GM12878 (cell line): ENCODE results near the gene ZNF785. TPM values are rescaled to one million over a fixed set of nuclear protein-coding genes. Genes with fewer than 3 reads are reported as not detected.

Experiments
- ATAC-seq: fragments of 200-7000 bp; cut with Tn5 transposase; 3 replicates; pipeline ENCODE4 v1.9.1; 2020; ENCODE audit warnings: mild to moderate bottlenecking, moderate library complexity
- BruUV-seq: library from RNA; stranded (reverse); fragments of 400-500 nt; replicated peaks from 2 replicates; lab custom pipeline; 2021; lab: Mats Ljungman, UMichigan
- CTCF ChIA-PET: fragments of 300-600 bp; sonication (Branson Sonifier 250); formaldehyde crosslinking; extraction: SDS; loops from one replicate; lab custom pipeline; 2021; ENCODE audit warnings: inconsistent platforms; lab: Yijun Ruan, JAX
- POLR2A ChIA-PET: fragments of 350-600 bp; formaldehyde crosslinking; extraction: SDS; loops from one replicate; lab custom pipeline; 2021; ENCODE audit warnings: inconsistent platforms; lab: Charles Lee
- RAD21 ChIA-PET: fragments of 300-600 bp; sonication (Branson Sonifier 250); formaldehyde crosslinking; loops from one replicate; lab custom pipeline; 2023; ENCODE audit warnings: antibody characterized with exemption; ENCODE audit not compliant: unreplicated experiment; lab: Charles Lee
- SMC1A ChIA-PET: fragments of 300-600 bp; sonication (Branson Sonifier 250); formaldehyde crosslinking; loops from one replicate; lab custom pipeline; 2023; ENCODE audit not compliant: unreplicated experiment, uncharacterized antibody; lab: Charles Lee
- DNase-seq: peaks from one replicate; pipeline ENCODE4 v3.0.0-alpha.2; 2011; ENCODE audit warnings: low read depth, low spot score
- FAIRE-seq: peaks from 3 replicates; lab custom pipeline; 2011; peaks lifted over from hg19 to GRCh38; lab: Jason Lieb, UNC
- H2AFZ ChIP-seq: 2 replicates; pipeline ENCODE4 v1.6.0; 2011; ENCODE audit warnings: low read depth, low read length, control low read depth; ENCODE audit not compliant: control insufficient read depth
- H3K27ac ChIP-seq: 2 replicates; pipeline ENCODE4 v1.5.1; 2011; ENCODE audit warnings: control low read depth; ENCODE audit not compliant: control insufficient read depth, insufficient read depth
- H3K27me3 ChIP-seq, 2 experiments: replicated peaks in 1 of 2; 2 replicates each; pipeline versions ENCODE4 v1.6.0 to v1.6.1; 2011; ENCODE audit warnings: low read length in 1 of 2; ENCODE audit not compliant: control insufficient read depth in 2 of 2, insufficient read depth in 2 of 2
- H3K36me3 ChIP-seq, 2 experiments: 2 replicates each; pipeline ENCODE4 v1.5.1; 2011; ENCODE audit warnings: low read length in 1 of 2; ENCODE audit not compliant: control insufficient read depth in 2 of 2, insufficient read depth in 2 of 2
- H3K4me1 ChIP-seq: 2 replicates; pipeline ENCODE4 v1.6.1; 2011; ENCODE audit warnings: mild to moderate bottlenecking, low read length, moderate library complexity, mixed read lengths; ENCODE audit not compliant: control insufficient read depth, insufficient read depth
- H3K4me2 ChIP-seq: 2 replicates; pipeline ENCODE4 v1.6.0; 2011; ENCODE audit warnings: control low read depth; ENCODE audit not compliant: control insufficient read depth, insufficient read depth
- H3K4me3 ChIP-seq: fragments of 200-600 bp; sonication (generic); 2 replicates; pipeline ENCODE4 v1.5.1; 2016
- H3K79me2 ChIP-seq: 2 replicates; pipeline ENCODE4 v1.6.0; 2011; ENCODE audit warnings: low read length; ENCODE audit not compliant: control insufficient read depth, insufficient read depth
- H3K9ac ChIP-seq: 2 replicates; pipeline ENCODE4 v1.8.0; 2011; ENCODE audit warnings: low read length, control low read depth, mixed read lengths; ENCODE audit not compliant: control insufficient read depth, insufficient read depth
- H3K9me3 ChIP-seq: replicated peaks from 3 replicates; pipeline ENCODE4 v1.5.1; 2011; ENCODE audit warnings: mild to moderate bottlenecking, low read length; ENCODE audit not compliant: control insufficient read depth, insufficient read depth
- H4K20me1 ChIP-seq: 2 replicates; pipeline ENCODE4 v1.6.0; 2011; ENCODE audit not compliant: control insufficient read depth, insufficient read depth
- CUX1 ChIP-seq: IDR thresholded peaks from 2 replicates; pipeline ENCODE4 v1.6.1; 2012; ENCODE audit warnings: improper control_type of control experiment, low read depth, low read length; ENCODE audit not compliant: insufficient replicate concordance
- FOXM1 ChIP-seq: IDR thresholded peaks from 2 replicates; pipeline ENCODE4 v1.6.1; 2012; ENCODE audit warnings: low read depth, mild to moderate bottlenecking, inconsistent platforms, low read length, moderate library complexity
- IRF3 ChIP-seq: fragments of 450-650 bp; IDR thresholded peaks from 2 replicates; pipeline ENCODE4 v1.6.1; 2014; ENCODE audit warnings: mild to moderate bottlenecking
- PML ChIP-seq: IDR thresholded peaks from 2 replicates; pipeline ENCODE4 v1.6.1; 2012; ENCODE audit warnings: low read length, inconsistent platforms
- POLR2A ChIP-seq: IDR thresholded peaks from 2 replicates; pipeline ENCODE4 v1.6.1; 2011; ENCODE audit warnings: low read depth, mild to moderate bottlenecking, low read length
- POLR2AphosphoS5 ChIP-seq: IDR thresholded peaks from 2 replicates; pipeline ENCODE4 v1.6.1; 2011; ENCODE audit warnings: mild to moderate bottlenecking, low read length, inconsistent platforms
- POU2F2 ChIP-seq: IDR thresholded peaks from 3 replicates; pipeline ENCODE4 v1.6.1; 2011; ENCODE audit warnings: low read depth, mild to moderate bottlenecking, low read length, borderline replicate concordance
- RB1 ChIP-seq: fragments of 450-650 bp; formaldehyde crosslinking; IDR thresholded peaks from 2 replicates; pipeline ENCODE4 v1.6.1; 2017; ENCODE audit warnings: mild to moderate bottlenecking, borderline replicate concordance
- TBL1XR1 ChIP-seq: IDR thresholded peaks from 2 replicates; pipeline ENCODE4 v1.6.1; 2012; ENCODE audit warnings: low read depth, low read length, improper control_type of control experiment
- ZNF384 ChIP-seq: IDR thresholded peaks from 2 replicates; pipeline ENCODE4 v1.6.1; 2012; ENCODE audit warnings: low read depth, mild to moderate bottlenecking, low read length, improper control_type of control experiment, borderline replicate concordance
- ZSCAN29 ChIP-seq: fragments of 450-650 bp; IDR thresholded peaks from 2 replicates; pipeline ENCODE4 v1.6.1; 2017; ENCODE audit warnings: mild to moderate bottlenecking, moderate library complexity
- WGBS: methylation state at CpG from one replicate; pipeline ENCODE4 v1.1.6; 2016; ENCODE audit warnings: low lambda C conversion rate; ENCODE audit not compliant: insufficient replicate concordance, insufficient coverage; ENCODE audit errors: missing lambda C conversion rate; 5-methylcytosine and 5-hydroxymethylcytosine counted together
- in situ Hi-C: fragments of 300-500 bp; cut with MboI; formaldehyde crosslinking; loops from 9 replicates; pipeline ENCODE4 v1.14.3; 2018; ENCODE audit warnings: mixed read lengths
- intact Hi-C: fragments of 100-400 bp; cut with micrococcal nuclease; formaldehyde crosslinking; loops from one replicate; pipeline ENCODE4 v1.14.2; 2022; ENCODE audit not compliant: unreplicated experiment
- polyA plus RNA-seq, 11 experiments: library from polyadenylated mRNA; depleted of rRNA in 4 of 11; unstranded in 6 of 11; stranded (reverse) in 5 of 11; fragments of >200 nt; fragmentation: Nextera tagmentation in 4 of 11; fragmentation: Illumina TruSeq in 1 of 11; extraction: Ambion mirVana in 4 of 11; extraction: Trizol in 1 of 11; gene quantifications; 1 replicate in 1 of 11; 2 replicates in 10 of 11; pipeline versions ENCODE4 v1.2.1 to v1.2.3, GENCODE V29; 2011 to 2016; ENCODE audit warnings: inconsistent platforms in 2 of 11, missing spikeins in 2 of 11, low read depth in 1 of 11
- total RNA-seq, 4 experiments: library from RNA; depleted of rRNA in 3 of 4; stranded (reverse); fragments of >200 nt in 3 of 4; fragmentation: Illumina TruSeq in 1 of 4; extraction: Trizol in 1 of 4; gene quantifications; 2 replicates each; pipeline versions ENCODE4 v1.2.1 to v1.2.3, GENCODE V29; 2013 to 2021
- TF ChIP-seq, protein P1 (sequence below): IDR thresholded peaks from 2 replicates; pipeline ENCODE4 v1.6.1; 2011; ENCODE audit warnings: low read depth, mild to moderate bottlenecking, low read length, moderate library complexity, borderline replicate concordance; ENCODE audit errors: extremely low read depth

The ZNF785 gene
- total and polyA plus RNA-seq, 10 of the 15 experiments (the other 5 are each of a cell fraction or from before 2014, with no cell fraction given), result 0.87 to 11.5 (median 7.5) TPM

DNA sequence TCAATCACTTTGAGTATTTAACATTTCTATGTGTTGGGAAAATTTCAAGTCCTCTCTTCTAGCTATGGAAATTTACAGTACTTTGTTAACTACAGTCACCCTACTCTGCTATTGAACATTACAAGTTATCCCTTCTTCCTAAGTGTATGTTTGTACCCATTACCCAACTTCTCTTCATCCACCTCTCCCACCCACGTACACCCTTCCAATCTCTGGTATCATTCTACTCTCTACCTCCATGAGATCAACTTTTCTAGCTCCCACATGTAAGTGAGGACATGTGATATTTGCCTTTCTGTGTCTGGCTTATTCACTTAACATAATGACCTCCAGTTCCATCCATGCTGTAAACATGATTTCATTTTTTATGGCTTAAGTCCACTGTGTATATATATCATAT lies 10.8 kb downstream of the ZNF785 start (continued):
- TF ChIP-seq TBL1XR1 (no peak), ZSCAN29 (no peak), ZNF384 (no peak), IRF3 (no peak)

- TSS peak; percentile 70 for BruUV-seq
- peak within 1 kb of the TSS; percentile 71 for H2AFZ ChIP-seq
- TF ChIP-seq PML, result 0 out of 2 replicates have a peak, but pooled peaks have one; percentile 39
- TF ChIP-seq POLR2A, result peak; percentile 67
- peak; percentile 60; the same call in 1 of the 2 replicates for TF ChIP-seq RB1
- TF ChIP-seq FOXM1, result peak; percentile 71; the same call in 1 of the 2 replicates
- peak; percentile 70; the same call in 1 of the 2 replicates for TF ChIP-seq POLR2AphosphoS5
- TF ChIP-seq, protein P1, sequence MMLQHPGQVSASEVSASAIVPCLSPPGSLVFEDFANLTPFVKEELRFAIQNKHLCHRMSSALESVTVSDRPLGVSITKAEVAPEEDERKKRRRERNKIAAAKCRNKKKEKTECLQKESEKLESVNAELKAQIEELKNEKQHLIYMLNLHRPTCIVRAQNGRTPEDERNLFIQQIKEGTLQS, result no peak
- no peak for TF ChIP-seq CUX1
- peak; percentile 16; the same call in 1 of the 3 replicates for TF ChIP-seq POU2F2
Observed at GRCh38 chr16:30571445-30572322, 13.8 kb downstream of the ZNF785 start, which contains the start of gene ZNF688. Gene ZNF688, minus strand, starts transcription at chr16:30571714. Its CDS starts 85 bp downstream, at chr16:30571629.

More at GRCh38 chr16:30571445-30572322, 13.8 kb downstream of the ZNF785 start, which contains the start of gene ZNF688:
- WGBS, result 2% methylated on average over 63 of the region's 67 CpGs
- DNase-seq, result peak; percentile 95
- POLR2A ChIA-PET, result interaction anchor here (0.6 to 3.1 kb wide), 15 partner anchors 10 to 142 kb away, joined by 3 to 31 read pairs (median 5); partner anchors contain the start of genes DCTPP1, ZNF747 and ZNF764
- Histone ChIP-seq H3K36me3 (no peaks in the 10 kb centered on the region; a peak in 1 of 4 replicates), H4K20me1 (no peaks in the 10 kb centered on the region), H3K9ac (peak within 1 kb of the TSS; percentile 90), H3K79me2 (peaks cover 11% of the 10 kb centered on the region), H3K4me3 (peak within 1 kb of the TSS; percentile 81), H3K27ac (peak within 1 kb of the TSS; percentile 93), H3K9me3 (no peaks in the 10 kb centered on the region), H3K4me1 (peaks cover 27% of the 10 kb centered on the region), H3K4me2 (peak within 1 kb of the TSS; percentile 99), H3K27me3 (no peaks in the 10 kb centered on the region)
- CTCF ChIA-PET, result interaction anchor here (0.6 to 3.1 kb wide), 12 partner anchors 10 to 142 kb away, joined by 3 to 13 read pairs (median 4); partner anchors contain the start of genes DCTPP1, ZNF689, ZNF764 and ZNF785
- peak; percentile 98 for FAIRE-seq
- intact Hi-C loops, result loop anchor here (1.0 to 10.0 kb wide), 2 partner anchors 36 to 83 kb away; partner anchors contain the start of genes FBRS and PRR14
- SMC1A ChIA-PET, result interaction anchor here (0.8 to 1.8 kb wide), 9 partner anchors 10 to 480 kb away, joined by 3 to 10 read pairs (median 3); partner anchors contain the start of genes DCTPP1, TBX6 and ZNF785
- RAD21 ChIA-PET, result interaction anchor here (0.8 to 3.3 kb wide), 9 partner anchors 13 to 142 kb away, joined by 3 to 28 read pairs (median 6); partner anchors contain the start of genes DCTPP1, ZNF747, ZNF764 and ZNF785
- peak; percentile 89 for ATAC-seq
- in situ Hi-C loops, result no loop called here
